ENCODE results near the gene CCDC12.

Gene CCDC12

DNA sequence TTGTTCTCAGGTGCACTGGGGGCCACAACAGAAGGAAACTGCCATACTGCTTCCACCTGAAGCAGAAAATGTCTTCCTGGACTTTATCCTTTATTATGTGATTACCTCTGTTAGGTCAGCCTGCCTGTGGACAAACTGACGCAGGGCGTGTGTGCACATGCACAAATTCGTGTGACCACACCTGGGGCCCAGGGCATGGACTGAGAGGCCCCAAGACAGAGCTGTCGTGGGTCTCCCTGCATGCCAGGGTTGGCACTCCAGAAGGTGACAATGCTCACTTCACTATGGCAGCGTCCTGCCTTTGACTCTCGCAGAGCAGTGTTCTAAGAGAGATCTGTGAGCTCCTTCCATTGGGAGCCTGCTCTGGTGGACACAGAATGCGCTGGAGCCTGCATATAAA lies 34.5 kb downstream of the CCDC12 start:
- Mint-ChIP-seq H3K4me3 (no peak overlapping the region), H3K27me3 (ENCODE audit: low read depth, poor library complexity) (no peaks in the 10 kb centered on the region), H3K4me1 (peaks cover 56% of the 10 kb centered on the region), H3K36me3 (ENCODE audit: low read depth) (peaks cover 40% of the 10 kb centered on the region), H3K9me3 (no peaks in the 10 kb centered on the region), H3K27ac (peak overlapping the region; percentile 34)
- no peak for TF ChIP-seq CTCF (IDR thresholded peaks at IDR 0.05)
- DNase-seq = no peak

DNA sequence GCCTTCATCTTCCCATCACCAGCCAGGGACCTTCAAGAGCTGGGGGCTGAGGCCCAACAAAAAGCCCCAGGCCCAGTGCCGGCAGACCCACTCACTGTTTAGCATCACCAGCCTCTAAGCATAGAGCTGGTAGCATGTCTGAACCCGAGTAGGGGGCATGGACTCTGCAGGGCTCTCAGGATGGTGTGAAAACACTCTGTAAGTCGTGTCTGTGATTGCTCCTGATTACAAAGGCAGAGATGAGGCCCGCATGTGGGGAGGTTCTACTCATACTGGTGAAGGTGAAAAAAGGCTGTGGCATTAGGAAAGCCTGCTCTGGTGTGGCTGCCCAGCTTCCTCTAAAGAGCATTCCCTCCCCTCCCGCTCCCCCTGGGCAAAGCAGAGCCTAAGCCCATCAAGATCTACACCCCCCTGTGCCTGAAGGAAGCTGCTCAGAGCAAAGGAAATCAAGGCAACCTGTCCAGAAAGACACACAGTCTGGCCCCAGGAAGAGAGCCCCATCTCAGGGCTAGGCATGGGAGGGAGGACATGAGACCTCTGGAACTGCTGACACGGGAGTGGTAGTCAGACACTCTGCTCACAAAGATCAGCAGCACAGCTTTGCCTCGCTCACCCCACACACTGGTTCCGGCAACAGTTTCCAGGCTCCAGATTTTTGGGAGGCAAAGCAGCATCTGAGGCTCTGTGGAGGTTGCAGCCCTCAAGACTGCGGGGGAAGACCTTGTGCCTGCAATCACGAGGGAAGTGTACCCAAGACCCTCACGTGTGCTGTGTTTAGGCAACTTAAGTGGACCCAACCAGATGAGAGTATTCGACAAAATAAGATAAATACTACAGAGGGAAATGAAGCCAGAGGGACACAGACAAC lies 36.7 kb downstream of the CCDC12 start:
- H3K4me3 Mint-ChIP-seq = no peak overlapping the region

DNA sequence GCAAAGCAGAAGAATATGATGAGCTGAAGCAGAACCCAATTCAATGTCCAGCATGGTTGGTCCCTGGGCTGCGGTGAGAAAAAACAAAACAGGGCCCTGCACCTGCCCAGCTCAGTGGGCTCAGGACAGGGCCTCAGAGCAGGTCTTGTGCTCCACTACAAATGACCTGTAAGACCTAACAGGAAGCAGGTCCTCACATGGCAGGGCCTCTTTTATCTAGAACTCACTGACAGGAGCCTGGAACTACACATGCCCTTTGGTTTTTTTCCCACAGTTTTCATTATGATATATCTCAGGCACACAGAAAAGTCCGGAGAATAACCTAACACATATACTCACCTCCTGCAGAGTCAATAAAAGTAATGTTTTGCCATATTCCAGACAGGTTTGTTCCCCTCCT lies 38.4 kb downstream of the CCDC12 start:
- peaks cover 29% of the 10 kb centered on the region for H3K36me3 Mint-ChIP-seq (ENCODE audit: low read depth)

More for the DNA sequence above, 36.7 kb downstream of the CCDC12 start:
- no peak for TF ChIP-seq CTCF (IDR thresholded peaks at IDR 0.05)
- H3K27ac Mint-ChIP-seq = peak overlapping the region; percentile 94
- H3K9me3 Mint-ChIP-seq = no peaks in the 10 kb centered on the region
- peaks cover 29% of the 10 kb centered on the region for H3K36me3 Mint-ChIP-seq (ENCODE audit: low read depth)
- peaks cover 4% of the 10 kb centered on the region for H3K27me3 Mint-ChIP-seq (ENCODE audit: low read depth, poor library complexity)
- peaks cover 54% of the 10 kb centered on the region for H3K4me1 Mint-ChIP-seq
- DNase-seq = no peak

GRCh38 chr3:46936733-46937250 lies 39.8 kb downstream of the CCDC12 start:
- no peak overlapping the region for H3K4me3 Mint-ChIP-seq
- H3K36me3 Mint-ChIP-seq (ENCODE audit: low read depth) = peaks cover 29% of the 10 kb centered on the region
- H3K4me1 Mint-ChIP-seq = peaks cover 46% of the 10 kb centered on the region
- no peak for DNase-seq
- no peak overlapping the region for H3K27ac Mint-ChIP-seq
- TF ChIP-seq CTCF (IDR thresholded peaks at IDR 0.05) = no peak
- no peaks in the 10 kb centered on the region for H3K9me3 Mint-ChIP-seq
- H3K27me3 Mint-ChIP-seq (ENCODE audit: low read depth, poor library complexity) = peaks cover 4% of the 10 kb centered on the region

More for the DNA sequence above, 38.4 kb downstream of the CCDC12 start:
- Mint-ChIP-seq H3K27ac (no peak overlapping the region), H3K4me1 (peaks cover 47% of the 10 kb centered on the region), H3K9me3 (no peaks in the 10 kb centered on the region), H3K27me3 (ENCODE audit: low read depth, poor library complexity) (peaks cover 4% of the 10 kb centered on the region), H3K4me3 (no peak overlapping the region)
- no peak for DNase-seq
- no peak for TF ChIP-seq CTCF (IDR thresholded peaks at IDR 0.05)

DNA sequence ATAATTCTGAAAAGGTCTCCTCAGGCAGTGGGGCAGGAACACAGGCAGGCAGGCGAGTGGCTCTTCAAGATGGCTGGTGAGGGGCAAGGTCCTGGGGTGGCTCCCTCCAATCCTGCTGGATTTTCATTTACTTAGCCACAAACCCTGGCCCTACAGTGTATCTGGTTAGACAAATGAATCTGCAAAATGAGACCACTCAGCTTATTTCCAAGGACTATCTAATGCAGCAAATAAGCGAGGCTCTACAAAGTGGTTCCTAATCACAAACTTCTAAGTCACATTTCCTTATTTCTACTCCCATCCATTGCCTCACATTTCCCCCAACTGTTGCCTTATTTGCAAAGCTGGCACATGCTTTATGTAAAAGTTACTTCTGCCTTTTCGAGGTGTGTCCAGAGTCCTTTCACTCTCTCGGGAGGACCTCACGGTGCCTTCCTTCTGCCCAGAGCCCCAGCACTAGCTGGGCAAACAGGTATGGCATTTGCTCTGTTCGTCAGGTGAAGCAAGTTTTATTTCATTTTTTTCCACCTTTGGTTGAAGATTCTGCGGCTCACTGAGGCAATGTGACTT lies 40.5 kb downstream of the CCDC12 start:
- Mint-ChIP-seq H3K9me3 (no peaks in the 10 kb centered on the region), H3K36me3 (ENCODE audit: low read depth) (peaks cover 29% of the 10 kb centered on the region), H3K4me3 (no peak overlapping the region), H3K4me1 (peaks cover 49% of the 10 kb centered on the region), H3K27me3 (ENCODE audit: low read depth, poor library complexity) (peaks cover 4% of the 10 kb centered on the region), H3K27ac (no peak overlapping the region)
- TF ChIP-seq CTCF (IDR thresholded peaks at IDR 0.05) = no peak
- DNase-seq = no peak

Data from nephron progenitor cell (in vitro differentiated cells).